ENCODE data around the gene SVOPL. TPM values are rescaled to one million over a fixed set of nuclear protein-coding genes. Genes with fewer than 3 reads are reported as not detected.

The SVOPL gene
- total RNA-seq, 1 experiment from 2014 or later: 1.1 TPM

DNA sequence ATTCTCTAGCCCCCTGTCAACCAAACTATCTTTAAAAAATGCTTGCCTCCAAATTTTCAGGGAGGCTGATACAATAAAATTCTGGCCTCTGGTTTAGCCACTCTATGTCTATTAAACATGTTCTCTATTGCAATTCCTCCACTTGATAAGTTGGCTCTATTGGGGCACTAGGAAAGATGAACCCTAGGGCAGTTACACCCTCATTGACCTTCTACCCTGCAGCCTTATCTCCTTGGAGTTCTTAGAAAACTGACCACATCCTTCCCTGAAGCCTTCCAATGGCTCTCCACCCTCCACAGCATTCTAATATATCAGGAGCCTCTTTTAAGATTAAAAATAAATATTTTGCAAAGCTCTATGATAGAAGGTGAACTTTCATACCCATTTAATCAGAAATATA, 30.6 kb downstream of the SVOPL start:
- Histone ChIP-seq H3K4me1 (ENCODE audit: insufficient read depth, low read length) (peaks cover 17% of the 10 kb centered on the region; the same call in 1 of the 2 replicates), H2BK15ac (ENCODE audit: low read depth, low read length) (no peak overlapping the region), H2BK120ac (ENCODE audit: low read depth, low read length, poor library complexity, severe bottlenecking) (no peak overlapping the region), H2AFZ (ENCODE audit: low read length) (no peak overlapping the region), H4K20me1 (ENCODE audit: control insufficient read depth, insufficient read depth, insufficient read length) (no peaks in the 10 kb centered on the region), H2AK5ac (ENCODE audit: insufficient read length, low read length) (no peak overlapping the region), H3K23me2 (ENCODE audit: insufficient read length, low read depth, low read length, poor library complexity, severe bottlenecking) (no peaks in the 10 kb centered on the region), H3K4me2 (ENCODE audit: insufficient read depth, insufficient read length, low read length) (no peak overlapping the region), H3K79me2 (ENCODE audit: insufficient read depth, low read length) (no peaks in the 10 kb centered on the region), H3K27ac (ENCODE audit: insufficient read length, low read depth, low read length) (no peak overlapping the region), H3K9ac (ENCODE audit: extremely low read depth, insufficient read length, low read length) (no peak overlapping the region), H2BK20ac (ENCODE audit: low read depth, low read length, poor library complexity, severe bottlenecking) (no peak overlapping the region), H4K5ac (ENCODE audit: insufficient read length, low read depth, low read length) (no peak overlapping the region), H3K18ac (ENCODE audit: insufficient read length, low read depth, low read length) (no peak overlapping the region), H3K23ac (ENCODE audit: insufficient read length, low read depth, low read length) (no peak overlapping the region), H2BK5ac (ENCODE audit: insufficient read length, low read length) (no peak overlapping the region), H3K9me3 (ENCODE audit: control insufficient read depth, low read depth, low read length) (no peaks in the 10 kb centered on the region), H4K91ac (ENCODE audit: insufficient read length, low read depth, low read length) (no peak overlapping the region), H3K27me3 (ENCODE audit: insufficient read depth, low read length) (no peaks in the 10 kb centered on the region), H3K79me1 (ENCODE audit: insufficient read depth, low read depth, low read length, poor library complexity, severe bottlenecking) (no peaks in the 10 kb centered on the region), H3K56ac (ENCODE audit: insufficient read length, low read depth, low read length) (no peak overlapping the region), H4K8ac (replicated peaks; ENCODE audit: insufficient read length, low read depth, low read length) (no peak overlapping the region), H2BK12ac (ENCODE audit: insufficient read length, low read depth, low read length) (no peak overlapping the region), H3T11ph (ENCODE audit: low read length) (no peak overlapping the region), H3K14ac (ENCODE audit: insufficient read depth, low read length) (no peak overlapping the region), H3K4ac (ENCODE audit: low read depth, low read length) (no peak overlapping the region)
- peaks cover 41 to 50% of the 10 kb centered on the region in 2 experiments for H3K4me1 Mint-ChIP-seq
- TF ChIP-seq, protein P1, sequence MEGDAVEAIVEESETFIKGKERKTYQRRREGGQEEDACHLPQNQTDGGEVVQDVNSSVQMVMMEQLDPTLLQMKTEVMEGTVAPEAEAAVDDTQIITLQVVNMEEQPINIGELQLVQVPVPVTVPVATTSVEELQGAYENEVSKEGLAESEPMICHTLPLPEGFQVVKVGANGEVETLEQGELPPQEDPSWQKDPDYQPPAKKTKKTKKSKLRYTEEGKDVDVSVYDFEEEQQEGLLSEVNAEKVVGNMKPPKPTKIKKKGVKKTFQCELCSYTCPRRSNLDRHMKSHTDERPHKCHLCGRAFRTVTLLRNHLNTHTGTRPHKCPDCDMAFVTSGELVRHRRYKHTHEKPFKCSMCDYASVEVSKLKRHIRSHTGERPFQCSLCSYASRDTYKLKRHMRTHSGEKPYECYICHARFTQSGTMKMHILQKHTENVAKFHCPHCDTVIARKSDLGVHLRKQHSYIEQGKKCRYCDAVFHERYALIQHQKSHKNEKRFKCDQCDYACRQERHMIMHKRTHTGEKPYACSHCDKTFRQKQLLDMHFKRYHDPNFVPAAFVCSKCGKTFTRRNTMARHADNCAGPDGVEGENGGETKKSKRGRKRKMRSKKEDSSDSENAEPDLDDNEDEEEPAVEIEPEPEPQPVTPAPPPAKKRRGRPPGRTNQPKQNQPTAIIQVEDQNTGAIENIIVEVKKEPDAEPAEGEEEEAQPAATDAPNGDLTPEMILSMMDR (conservative IDR thresholded peaks at IDR 0.05): no peak
- no peak overlapping the region for H3K27ac Mint-ChIP-seq
- DNase-seq: no peak
- no peak overlapping the region for H3K4me3 Mint-ChIP-seq
- H3K9me3 Mint-ChIP-seq: peaks cover 11 to 16% of the 10 kb centered on the region in 2 experiments
- H3K27me3 Mint-ChIP-seq (ENCODE audit: low read depth): no peaks in the 10 kb centered on the region
- peaks cover 0 to 17% (median 7%) of the 10 kb centered on the region in 3 experiments; a peak in 6 of 7 replicates for H3K36me3 Mint-ChIP-seq (ENCODE audit: insufficient read depth in 1 of 3, low read depth in 3 of 3)
